Motor neuron (in vitro differentiated cells): Measurements from ENCODE around the gene MRPL21. TPM values are rescaled to one million over a fixed set of nuclear protein-coding genes. Genes with fewer than 3 reads are reported as not detected.
"Not testable (repeated sequence)": the region's sequence is repeated elsewhere in the genome, so short reads cannot be mapped to it uniquely, and the experiment has no call there.

Experiments used
- ATAC-seq, 8 experiments: fragments of 200-7000 bp; cut with Tn5 transposase; replicated peaks in 6 of 8; 2 replicates each; pipeline ENCODE4 v1.8.0; 2021; ENCODE audit warnings: mild to moderate bottlenecking in 8 of 8, moderate library complexity in 8 of 8
- H3K27ac ChIP-seq, 2 donors: fragments of 250-450 bp; sonication (Bioruptor Pico); 2 replicates each; pipeline ENCODE4 v1.9.0; 2021; ENCODE audit warnings: antibody characterized with exemption in 2 of 2, mild to moderate bottlenecking in 2 of 2, moderate library complexity in 1 of 2
- H3K4me1 ChIP-seq, 2 donors: fragments of 250-450 bp; sonication (Bioruptor Pico); replicated peaks in 1 of 2; 2 replicates each; pipeline ENCODE4 v1.6.1; 2021; ENCODE audit warnings: antibody characterized with exemption in 2 of 2, mild to moderate bottlenecking in 2 of 2, moderate library complexity in 1 of 2
- H3K4me3 ChIP-seq, 5 donors: fragments of 250-450 bp; sonication (Bioruptor Pico); 2 replicates each; pipeline ENCODE4 v1.9.0; 2021; ENCODE audit warnings: antibody characterized with exemption in 5 of 5, mild to moderate bottlenecking in 5 of 5, moderate library complexity in 4 of 5
- WGBS, 10 experiments: fragments of 450-650 bp; shearing (Covaris generic); methylation state at CpG; one replicate each; pipeline ENCODE4 v1.0.0; 2022; 5-methylcytosine and 5-hydroxymethylcytosine counted together
- in situ Hi-C, 9 experiments: fragments of 400-800 bp; cut with MboI; loops; one replicate each; pipeline ENCODE4 v1.15.0; 2021; ENCODE audit warnings: low sequenced_read_pairs in 9 of 9, low pct_unique_long_range_greater_than_20kb in 2 of 9; ENCODE audit not compliant: unreplicated experiment in 9 of 9
- total RNA-seq, 8 experiments: library from RNA; unstranded; fragments of 300-600 nt; gene quantifications; 2 replicates each; pipeline versions ENCODE4 v1.2.3 to v1.2.4, GENCODE V29; 2022

The MRPL21 gene
- total RNA-seq, 8 experiments from 2014 or later, result 78.5 to 150 (median 92.6) TPM

DNA sequence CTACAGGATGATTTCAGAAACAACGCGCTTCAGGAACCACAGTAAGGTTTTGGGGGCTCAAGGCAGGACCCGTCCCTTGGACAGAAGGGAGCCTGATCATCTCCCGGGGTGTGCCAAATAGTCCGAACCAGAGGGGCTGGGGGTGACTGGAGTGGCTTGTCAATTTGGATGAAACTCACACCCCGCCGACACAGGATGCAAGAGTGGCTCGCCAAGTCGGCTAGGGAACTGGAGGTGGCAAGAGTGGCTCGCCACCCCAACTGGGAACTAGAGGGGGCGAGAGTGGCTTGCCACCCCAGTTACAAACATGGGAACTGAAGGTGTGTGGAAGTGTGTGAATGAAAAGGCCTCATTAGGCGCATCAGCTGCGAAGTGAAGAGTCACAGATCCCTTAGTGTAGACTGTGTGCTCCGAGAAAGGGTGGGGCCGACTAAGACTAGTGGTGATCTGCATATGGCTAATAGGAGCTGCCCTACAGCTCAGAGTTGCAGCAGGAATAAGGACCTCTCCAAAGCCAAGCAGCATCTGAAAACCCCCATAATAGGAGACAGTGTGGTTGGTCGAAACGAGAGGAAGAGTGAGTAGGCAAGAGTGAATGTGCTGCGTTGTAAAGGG is 35.3 kb downstream of the MRPL21 start:
- 62 to 96% (median 84%) methylated on average over 3 to 13 of the region's 18 CpGs; no CpG with 5 or more reads in 2 of the 10 experiments for WGBS, 10 experiments
- in situ Hi-C loops, result no loop called here
- ATAC-seq, result peak in 3 of 8 experiments; percentile 69 to 80 (median 70)
- Histone ChIP-seq H3K4me3 (no peak overlapping the region), H3K27ac (no peak overlapping the region), H3K4me1 (peaks cover 0 to 3% of the 10 kb centered on the region in 2 donors)

- Histone ChIP-seq H3K4me3 (no peak overlapping the region), H3K27ac (no peak overlapping the region), H3K4me1 (peaks cover 0 to 3% of the 10 kb centered on the region in 2 donors)
- 40 to 83% (median 60%) methylated on average over 1 to 5 of the region's 6 CpGs; no CpG with 5 or more reads in 3 of the 10 experiments for WGBS, 10 experiments
- peak in 3 of 8 experiments; percentile 41 to 83 (median 50) for ATAC-seq
- in situ Hi-C loops, result no loop called here
These were observed 36.6 kb downstream of the MRPL21 start for GRCh38 chr11:68867066-68867465.

DNA sequence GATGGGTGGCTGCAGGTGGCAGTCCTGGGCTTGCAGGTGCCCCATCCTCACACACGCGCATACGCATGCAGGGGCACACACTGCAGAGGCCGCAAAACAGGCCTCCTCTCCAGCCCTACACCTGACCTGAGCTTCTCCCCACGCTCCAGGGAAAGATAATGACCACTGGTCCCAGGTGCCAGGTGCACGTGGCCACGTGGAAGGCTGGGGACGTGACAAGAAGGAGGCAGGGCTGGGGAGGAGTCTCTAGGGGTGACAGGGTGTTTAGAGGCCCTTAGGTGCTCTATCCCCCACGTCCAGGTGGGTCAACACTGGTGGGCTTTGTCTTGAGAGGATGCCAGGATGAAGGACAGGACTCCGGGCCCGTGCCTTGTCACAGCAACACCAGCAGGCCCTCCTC is 38.4 kb downstream of the MRPL21 start:
- in situ Hi-C loops, result no loop called here
- 20 to 86% methylated on average over 1 to 7 of the region's 11 CpGs; no CpG with 5 or more reads in 8 of the 10 experiments for WGBS, 10 experiments
- Histone ChIP-seq H3K4me3 (no peak overlapping the region), H3K27ac (no peak overlapping the region), H3K4me1 (peaks cover 0 to 3% of the 10 kb centered on the region in 2 donors)
- ATAC-seq, result no peak

GRCh38 chr11:68863553-68864265 is 39.9 kb downstream of the MRPL21 start:
- Histone ChIP-seq H3K27ac (no peak overlapping the region), H3K4me3 (no peak overlapping the region), H3K4me1 (no peaks in the 10 kb centered on the region)
- in situ Hi-C loops, result no loop called here
- no peak for ATAC-seq
- 60 to 91% (median 78%) methylated on average over 1 to 2 of the region's 3 CpGs; no CpG with 5 or more reads in 2 of the 10 experiments for WGBS, 10 experiments

DNA sequence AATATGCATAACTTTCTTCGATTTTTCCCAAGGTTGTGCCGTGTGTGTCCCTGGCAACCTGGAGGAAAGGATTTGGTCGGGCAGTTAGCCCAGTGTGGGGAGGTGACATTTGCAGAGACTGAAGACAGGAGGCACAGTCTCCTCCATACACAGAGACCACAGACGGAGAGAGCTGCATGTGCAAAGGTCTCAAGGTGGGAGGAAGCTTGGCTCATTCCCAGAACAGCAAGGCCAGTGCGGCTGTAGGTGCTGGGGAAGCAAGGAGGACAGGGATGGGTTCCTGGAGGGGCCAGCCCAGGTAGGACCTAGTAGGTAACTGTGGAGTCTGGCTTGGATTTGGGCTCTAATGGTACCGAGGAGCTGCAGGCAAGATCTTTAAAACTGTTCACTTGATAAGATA is 41.2 kb downstream of the MRPL21 start:
- Histone ChIP-seq H3K4me1 (no peaks in the 10 kb centered on the region), H3K4me3 (no peak overlapping the region), H3K27ac (no peak overlapping the region)
- no peak for ATAC-seq
- in situ Hi-C loops, result no loop called here
- WGBS, 10 experiments, result 40 to 100% (median 80%) methylated on average over 1 to 4 of the region's 6 CpGs; no CpG with 5 or more reads in 1 of the 10 experiments

GRCh38 chr11:68859123-68859522 is 44.5 kb downstream of the MRPL21 start:
- ATAC-seq, result no peak
- Histone ChIP-seq H3K27ac (no peak overlapping the region), H3K4me3 (no peak overlapping the region), H3K4me1 (peaks cover 0 to 8% of the 10 kb centered on the region in 2 donors)
- 72 to 97% (median 92%) methylated on average over 2 to 8 of the region's 8 CpGs; no CpG with 5 or more reads in 3 of the 10 experiments for WGBS, 10 experiments
- in situ Hi-C loops, result no loop called here

- H3K27ac ChIP-seq, result no peak overlapping the region
- no peak for ATAC-seq
- no peak overlapping the region for H3K4me3 ChIP-seq
- in situ Hi-C loops, result no loop called here
- 50 to 100% (median 73%) methylated on average over 1 to 8 of the region's 8 CpGs; no CpG with 5 or more reads in 2 of the 10 experiments for WGBS, 10 experiments
- peaks cover 0 to 8% of the 10 kb centered on the region in 2 donors for H3K4me1 ChIP-seq
These were observed 46.5 kb downstream of the MRPL21 start for GRCh38 chr11:68857037-68857586.

- ATAC-seq, H3K27ac ChIP-seq, H3K4me3 ChIP-seq, in situ Hi-C loops, H3K4me1 ChIP-seq: not testable (repeated sequence)
- WGBS, 10 experiments, result 80 to 98% (median 87%) methylated on average over 2 to 16 of the region's 21 CpGs; no CpG with 5 or more reads in 2 of the 10 experiments
These were observed 47.1 kb downstream of the MRPL21 start for GRCh38 chr11:68856425-68857030.

GRCh38 chr11:68855205-68855981 is 48.2 kb downstream of the MRPL21 start:
- H3K4me1 ChIP-seq, result peaks cover 0 to 8% of the 10 kb centered on the region in 2 donors
- H3K27ac ChIP-seq, result no peak overlapping the region
- 4 to 100% (median 38%) methylated on average over 2 to 7 of the region's 62 CpGs; no CpG with 5 or more reads in 4 of the 10 experiments for WGBS, 10 experiments
- H3K4me3 ChIP-seq, result peak overlapping the region in 2 of 5 donors; percentile 15 to 20
- peak; percentile 19 to 96 (median 82) for ATAC-seq
- in situ Hi-C loops, result no loop called here

DNA sequence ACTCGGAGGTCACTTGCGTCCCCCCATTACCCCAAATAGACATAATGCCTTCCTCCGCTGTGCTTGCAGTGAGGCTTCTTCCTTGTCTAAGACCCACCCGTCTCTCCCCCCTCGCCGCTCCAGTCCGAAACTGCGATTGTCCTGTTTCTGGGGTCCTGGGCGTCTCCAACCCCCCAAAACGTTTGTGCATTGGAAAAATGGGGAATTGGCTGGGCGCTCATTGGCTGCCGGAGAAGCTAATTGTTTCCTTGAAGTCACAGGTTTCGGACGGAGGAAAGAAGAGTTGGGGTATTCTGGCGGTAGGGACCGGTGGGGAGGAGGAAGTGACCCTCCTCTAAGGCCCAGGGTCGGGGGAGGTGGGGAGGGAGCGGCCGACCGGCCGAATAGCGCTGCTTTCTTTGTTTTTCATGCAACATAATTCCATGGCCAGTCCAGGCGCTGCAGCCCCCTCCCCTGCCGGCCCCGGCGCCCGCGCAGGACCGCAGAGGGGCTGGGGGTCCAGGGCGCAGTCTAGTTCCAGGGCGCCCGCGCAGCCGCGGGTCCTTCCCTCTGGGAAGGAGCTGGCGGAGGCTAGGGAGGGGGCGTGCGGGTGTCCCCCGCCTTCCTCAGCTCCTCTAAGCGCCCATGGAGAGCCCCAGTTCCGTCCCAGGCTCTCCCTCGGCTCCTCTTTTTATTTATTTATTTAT is 49.2 kb downstream of the MRPL21 start:
- in situ Hi-C loops, result no loop called here
- Histone ChIP-seq H3K4me1 (peaks cover 0 to 8% of the 10 kb centered on the region in 2 donors), H3K27ac (no peak overlapping the region), H3K4me3 (peak overlapping the region in 1 of 5 donors; percentile 15)
- WGBS, 10 experiments, result 19 to 90% (median 49%) methylated on average over 1 to 11 of the region's 42 CpGs; no CpG with 5 or more reads in 4 of the 10 experiments
- ATAC-seq, result peak in 3 of 8 experiments; percentile 13 to 25 (median 16)

GRCh38 chr11:68852628-68853027 is 51.0 kb downstream of the MRPL21 start:
- Histone ChIP-seq H3K27ac (no peak overlapping the region), H3K4me3 (no peak overlapping the region), H3K4me1 (peaks cover 0 to 8% of the 10 kb centered on the region in 2 donors)
- in situ Hi-C loops, result no loop called here
- ATAC-seq, result no peak
- WGBS, 10 experiments, result 71 to 93% (median 83%) methylated on average over 2 to 6 of the region's 8 CpGs; no CpG with 5 or more reads in 3 of the 10 experiments

GRCh38 chr11:68848429-68848828 is 55.2 kb downstream of the MRPL21 start:
- Histone ChIP-seq H3K4me1 (peaks cover 0 to 3% of the 10 kb centered on the region in 2 donors), H3K4me3 (no peak overlapping the region), H3K27ac (no peak overlapping the region)
- WGBS, 10 experiments, result 17 to 92% (median 81%) methylated on average over 1 to 12 of the region's 15 CpGs; no CpG with 5 or more reads in 2 of the 10 experiments
- ATAC-seq, result no peak
- in situ Hi-C loops, result no loop called here
